LNCaP clone FGC (cell line): ENCODE data around the gene FGF14.

Experiments
- DNase-seq: peaks from one replicate; pipeline ENCODE4 v3.0.0-alpha.2; 2011; ENCODE audit warnings: low read depth
- H3K4me3 ChIP-seq: 2 replicates; pipeline ENCODE4 v1.5.1; 2011; ENCODE audit warnings: mild to moderate bottlenecking, low read depth, low read length, control low read depth
- CTCF ChIP-seq: IDR thresholded peaks from 2 replicates; pipeline ENCODE4 v1.5.1; 2012; ENCODE audit warnings: mild to moderate bottlenecking; ENCODE audit not compliant: control insufficient read depth, insufficient read depth; ENCODE audit errors: extremely low read depth

Gene FGF14

GRCh38 chr13:101959016-101959415 is 442.8 kb downstream of the FGF14 start:
- H3K4me3 ChIP-seq, result no peak overlapping the region
- TF ChIP-seq CTCF, result no peak
- DNase-seq, result no peak

DNA sequence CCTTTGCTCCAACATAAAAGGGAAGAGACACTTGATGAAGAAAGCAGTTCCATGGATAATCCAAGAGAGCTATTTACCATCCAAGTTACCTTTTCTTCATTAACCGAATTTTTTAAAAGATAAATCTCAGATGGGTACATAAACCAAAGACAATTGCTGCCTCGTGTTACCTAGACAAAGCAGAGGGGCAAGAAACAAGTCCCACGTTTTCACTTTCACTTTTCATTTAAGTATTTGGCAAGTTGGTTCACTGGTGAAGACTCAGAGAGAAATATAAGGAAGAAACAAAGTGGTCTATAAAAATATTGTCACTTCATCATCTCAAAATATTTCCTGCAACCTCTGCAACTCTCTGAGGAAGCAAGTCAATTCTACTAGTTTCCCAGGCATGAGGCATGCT is 446.1 kb downstream of the FGF14 start:
- H3K4me3 ChIP-seq, result no peak overlapping the region
- DNase-seq, result no peak
- no peak for TF ChIP-seq CTCF

GRCh38 chr13:101951114-101951513 is 450.7 kb downstream of the FGF14 start:
- TF ChIP-seq CTCF, result no peak
- DNase-seq, result no peak
- no peak overlapping the region for H3K4me3 ChIP-seq

- H3K4me3 ChIP-seq, result no peak overlapping the region
- DNase-seq, result no peak
- TF ChIP-seq CTCF, result no peak
Observed at GRCh38 chr13:101949681-101950080, 452.2 kb downstream of the FGF14 start.

- DNase-seq, result no peak
- no peak for TF ChIP-seq CTCF
- no peak overlapping the region for H3K4me3 ChIP-seq
Observed at GRCh38 chr13:101946401-101946800, 455.4 kb downstream of the FGF14 start.

- no peak for TF ChIP-seq CTCF
- DNase-seq, result no peak
- no peak overlapping the region for H3K4me3 ChIP-seq
Observed at GRCh38 chr13:101945435-101945834, 456.4 kb downstream of the FGF14 start.

DNA sequence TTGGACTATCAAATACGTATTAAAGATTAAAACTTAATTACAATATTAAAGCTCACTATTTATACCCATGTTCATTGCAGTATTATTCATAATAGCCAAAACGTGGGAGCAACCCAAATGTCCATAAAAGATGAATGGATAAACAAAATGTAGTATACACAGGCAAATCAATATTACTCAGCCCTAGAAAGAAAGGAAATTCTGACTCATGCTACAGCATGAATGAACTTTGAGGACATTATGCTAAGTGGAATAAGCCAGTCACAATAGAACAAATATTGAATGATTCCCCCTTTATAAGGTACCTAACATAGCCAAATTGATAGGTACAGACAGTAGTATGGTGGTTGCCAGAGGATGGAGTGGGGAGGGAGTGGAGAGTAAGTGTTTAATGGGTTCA is 457.3 kb downstream of the FGF14 start:
- DNase-seq, result no peak
- TF ChIP-seq CTCF, result no peak
- no peak overlapping the region for H3K4me3 ChIP-seq
